HG03571 (cell line): ENCODE results near the gene RBM25.
"Not testable (repeated sequence)": the region's sequence is repeated elsewhere in the genome, so short reads cannot be mapped to it uniquely, and the experiment has no call there.

ENCODE experiments used
- ATAC-seq: cut with Tn5 transposase; IDR thresholded peaks from one replicate; pipeline ENCODE4 v1.9.1; 2021; ENCODE audit not compliant: unreplicated experiment

RBM25 gene

GRCh38 chr14:73058224-73058921, at the start of gene RBM25:
RBM25 (plus strand) TSS chr14:73058534; CDS start chr14:73071642, 13,108 bp downstream.
- ATAC-seq: peak; percentile 89

- ATAC-seq: not testable (repeated sequence)
These were observed 47.1 kb upstream of the RBM25 start for GRCh38 chr14:73011189-73011588.

GRCh38 chr14:73014105-73014504, 44.2 kb upstream of the RBM25 start:
- ATAC-seq: no peak

DNA sequence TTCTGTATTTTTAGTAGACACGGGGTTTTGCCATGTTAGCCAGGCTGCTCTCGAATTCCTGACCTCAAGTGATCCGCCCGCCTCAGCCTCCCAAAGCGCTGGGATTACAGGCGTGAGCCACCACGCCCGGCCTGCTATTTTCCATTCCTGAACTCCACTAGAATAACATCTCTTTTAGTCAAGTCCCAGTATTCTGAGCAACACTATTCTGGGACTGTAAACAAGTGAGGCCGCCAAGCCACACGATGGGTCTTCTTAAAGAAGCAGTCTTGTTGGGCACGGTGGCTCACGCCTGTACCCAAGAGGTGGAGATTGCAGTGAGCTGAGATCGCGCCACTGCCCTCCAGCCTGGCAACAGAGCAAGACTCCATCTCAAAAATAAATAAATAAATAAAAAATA, 42.8 kb upstream of the RBM25 start:
- ATAC-seq: not testable (repeated sequence)

DNA sequence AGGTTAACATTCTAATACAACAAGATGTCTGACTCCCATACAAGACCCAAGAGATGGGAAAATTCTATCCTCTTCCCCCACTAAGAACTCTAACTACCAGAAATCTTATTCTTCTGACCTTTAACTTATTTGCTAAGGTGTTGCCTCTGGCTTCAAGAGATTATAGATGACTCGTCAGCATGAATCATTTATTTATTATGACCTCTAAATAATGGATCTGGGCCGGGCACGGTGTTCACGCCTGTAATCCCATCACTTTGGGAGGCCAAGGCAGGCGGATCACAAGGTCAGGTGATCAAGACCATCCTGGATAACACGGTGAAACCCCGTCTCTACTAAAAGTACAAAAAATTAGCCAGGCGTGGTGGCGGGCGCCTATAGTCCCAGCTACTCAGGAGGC, 42.3 kb upstream of the RBM25 start:
- ATAC-seq: not testable (repeated sequence)

GRCh38 chr14:73022051-73022450, 36.3 kb upstream of the RBM25 start:
- ATAC-seq: no peak

DNA sequence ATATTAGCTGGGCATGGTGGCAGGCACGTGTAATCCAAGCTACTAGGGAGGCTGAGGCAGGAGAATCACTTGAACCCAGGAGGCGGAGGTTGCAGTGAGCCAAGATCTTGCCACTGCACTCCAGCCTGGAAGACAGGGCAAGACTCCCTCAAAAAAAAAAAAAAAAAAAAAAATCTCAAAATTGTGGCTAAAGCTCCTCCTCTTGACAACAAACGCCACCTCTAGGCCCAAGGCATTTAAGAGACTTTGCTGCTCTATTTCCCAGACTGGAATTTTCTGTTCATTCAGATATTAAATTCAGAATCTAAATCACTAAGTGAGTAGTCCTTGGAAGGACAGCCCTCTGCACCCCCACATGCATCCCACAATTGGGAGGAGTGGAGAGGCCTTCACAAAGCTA, 32.8 kb upstream of the RBM25 start:
- no peak for ATAC-seq

- no peak for ATAC-seq
These were observed 32.0 kb upstream of the RBM25 start for GRCh38 chr14:73026243-73026844.

GRCh38 chr14:73026845-73027542, 31.3 kb upstream of the RBM25 start, which contains the start of gene ZFYVE1:
ZFYVE1 (minus strand) TSS chr14:73027106; CDS start chr14:73024508, 2,598 bp downstream.
- ATAC-seq: peak; percentile 93

DNA sequence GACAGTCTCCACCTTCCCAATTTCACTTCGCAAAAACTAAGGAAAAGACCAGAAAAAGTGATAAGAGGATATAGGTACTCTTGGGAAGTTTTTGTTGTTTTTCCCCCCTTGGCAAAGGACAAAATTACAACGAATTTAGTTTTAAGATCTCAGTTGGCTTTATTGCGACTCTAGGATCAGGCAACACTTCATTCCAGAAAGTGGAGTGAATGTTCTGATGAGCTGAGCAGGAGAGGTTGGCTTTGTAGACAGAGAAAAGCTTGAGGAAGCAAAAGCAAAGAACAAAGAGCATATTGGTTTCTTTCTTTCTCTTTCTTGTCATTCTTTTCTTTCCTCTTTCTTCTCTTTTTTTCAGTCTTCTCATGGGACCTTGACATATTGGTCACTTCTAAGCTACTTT, 30.8 kb upstream of the RBM25 start:
- ATAC-seq: no peak

GRCh38 chr14:73027984-73028383, 30.4 kb upstream of the RBM25 start:
- no peak for ATAC-seq

- not testable (repeated sequence) for ATAC-seq
These were observed 21.5 kb upstream of the RBM25 start for GRCh38 chr14:73036706-73037450.

- ATAC-seq: no peak
These were observed 10.5 kb upstream of the RBM25 start for GRCh38 chr14:73047808-73048207.

- no peak for ATAC-seq
These were observed 8.9 kb upstream of the RBM25 start for GRCh38 chr14:73049428-73049827.

DNA sequence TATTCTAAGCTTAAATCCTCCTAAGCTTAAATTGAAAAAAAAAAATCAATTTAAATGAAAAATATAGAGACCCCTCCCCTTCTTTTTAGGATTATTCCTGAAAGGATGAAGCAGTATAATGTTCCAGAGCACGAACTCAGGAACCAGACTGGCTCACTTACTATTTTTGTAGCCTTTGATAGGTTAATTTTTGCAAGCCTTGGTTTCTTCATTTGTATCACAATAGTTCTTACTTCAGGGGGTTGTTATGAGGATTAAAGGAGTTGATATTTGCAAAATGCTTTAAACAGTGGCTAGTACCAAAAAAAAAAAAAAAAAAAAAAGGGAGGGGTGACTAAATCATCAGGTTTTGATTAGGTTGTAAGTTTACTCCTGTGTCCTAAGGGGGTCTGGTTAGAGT, 3.1 kb upstream of the RBM25 start:
- no peak for ATAC-seq

GRCh38 chr14:73057944-73058223, 450 bp upstream of the RBM25 start:
- no peak for ATAC-seq

DNA sequence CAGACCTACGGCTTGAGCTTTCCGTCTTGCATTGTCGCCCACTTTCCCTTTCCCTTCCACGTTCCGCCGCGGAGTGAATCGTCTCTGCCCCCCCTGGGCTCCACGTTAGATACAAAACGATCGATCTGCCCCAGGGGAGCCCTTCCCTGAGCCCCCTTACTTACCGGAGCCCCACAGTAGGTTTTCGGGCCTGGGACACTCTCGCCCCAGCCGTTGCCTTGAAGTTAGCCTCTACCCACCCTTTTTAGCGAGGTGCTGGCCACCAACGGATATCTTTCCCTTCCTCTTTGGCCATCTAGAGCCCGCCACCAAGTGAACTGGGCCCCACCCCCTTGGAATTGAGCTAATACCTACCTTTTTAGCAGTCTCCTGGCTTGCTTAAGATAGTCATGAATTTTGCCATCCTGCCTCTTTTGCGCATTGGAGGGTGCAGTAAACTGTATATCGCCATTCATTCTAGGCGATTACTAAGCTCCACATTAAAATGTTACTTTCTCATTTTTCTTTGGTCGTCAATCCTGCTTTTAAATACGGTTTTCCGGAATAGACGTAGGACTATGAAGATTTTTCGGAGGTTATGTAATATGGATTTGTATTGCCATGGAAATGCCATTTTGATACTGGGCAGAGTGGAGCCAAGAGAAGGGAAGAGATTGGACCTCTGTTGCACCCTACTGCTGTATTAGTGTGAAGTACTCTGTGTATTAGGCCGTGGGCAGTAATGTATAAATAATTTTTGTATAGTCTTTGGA, 764 bp downstream of the RBM25 start:
- ATAC-seq: peak; percentile 7

DNA sequence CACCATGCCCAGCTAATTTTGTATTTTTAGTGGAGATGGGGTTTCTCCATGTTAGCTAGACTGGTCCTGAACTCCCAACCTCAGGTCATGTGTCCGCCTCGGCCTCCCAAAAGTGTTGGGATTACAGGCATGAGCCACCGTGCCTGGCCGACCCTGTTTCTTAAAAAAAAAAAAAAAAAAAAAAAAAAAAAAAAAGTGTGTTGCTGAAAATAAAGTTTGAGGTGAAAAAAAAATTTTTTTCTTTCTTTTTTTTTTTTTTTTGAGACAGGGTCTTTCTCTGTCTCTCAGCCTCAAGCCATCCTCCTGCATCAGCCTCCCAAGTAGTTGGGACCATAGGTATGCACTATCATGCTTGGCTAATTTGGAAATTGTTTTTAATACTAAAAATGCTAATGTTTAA, 11.3 kb downstream of the RBM25 start:
- no peak for ATAC-seq

GRCh38 chr14:73091044-73091443, 32.7 kb downstream of the RBM25 start:
- no peak for ATAC-seq

DNA sequence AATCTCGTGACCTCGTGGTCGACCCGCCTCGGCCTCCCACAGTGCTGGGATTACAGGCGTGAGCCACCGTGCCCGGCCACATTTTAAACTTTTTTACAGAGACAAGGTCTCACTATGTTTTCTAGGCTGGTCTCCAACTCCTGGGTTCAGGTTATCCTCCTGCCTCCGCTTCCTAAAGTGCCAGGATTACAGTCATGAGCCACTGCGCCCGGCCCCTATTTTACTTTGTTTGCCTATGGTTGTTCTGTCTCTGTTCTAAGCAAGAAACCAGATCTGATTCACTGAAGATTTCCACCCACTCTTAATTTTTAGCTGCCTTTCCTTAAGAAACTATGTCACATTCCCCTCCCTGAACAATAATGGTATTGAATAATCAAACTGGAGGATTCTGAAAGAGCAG, 39.1 kb downstream of the RBM25 start:
- no peak for ATAC-seq

GRCh38 chr14:73100334-73100733, 42.0 kb downstream of the RBM25 start:
- no peak for ATAC-seq
